HUES48 (cell line): ENCODE results near the gene EEIG2.
"Not testable (repeated sequence)": the region's sequence is repeated elsewhere in the genome, so short reads cannot be mapped to it uniquely, and the experiment has no call there.

Experiments used
- H3K27ac ChIP-seq: one replicate; pipeline ENCODE4 v1.7.0; 2013; ENCODE audit warnings: low read depth, low read length, inconsistent platforms
- H3K27me3 ChIP-seq: 2 replicates; pipeline ENCODE4 v1.6.1; 2013; ENCODE audit warnings: mild to moderate bottlenecking, low read length; ENCODE audit not compliant: control insufficient read depth, insufficient read depth
- H3K36me3 ChIP-seq: 2 replicates; pipeline ENCODE4 v1.6.1; 2013; ENCODE audit warnings: low read length; ENCODE audit not compliant: control insufficient read depth, insufficient read depth
- H3K4me1 ChIP-seq: 2 replicates; pipeline ENCODE4 v1.6.1; 2013; ENCODE audit warnings: mild to moderate bottlenecking, low read length; ENCODE audit not compliant: control insufficient read depth, insufficient read depth
- H3K4me3 ChIP-seq: 2 replicates; pipeline ENCODE4 v1.5.1; 2013; ENCODE audit warnings: mild to moderate bottlenecking, low read depth, low read length
- H3K9ac ChIP-seq: 2 replicates; pipeline ENCODE4 v1.6.1; 2013; ENCODE audit warnings: mild to moderate bottlenecking, low read depth, low read length, moderate library complexity
- H3K9me3 ChIP-seq: 2 replicates; pipeline ENCODE4 v1.6.1; 2013; ENCODE audit warnings: low read length; ENCODE audit not compliant: control insufficient read depth, insufficient read depth

The EEIG2 gene

GRCh38 chr1:108547493-108547892 lies 12.4 kb upstream of the EEIG2 start:
- not testable (repeated sequence) for H3K27me3 ChIP-seq, H3K9ac ChIP-seq, H3K4me3 ChIP-seq

GRCh38 chr1:108551137-108551862 lies 8.6 kb upstream of the EEIG2 start:
- Histone ChIP-seq H3K9me3 (no peaks in the 10 kb centered on the region), H3K4me3 (no peak overlapping the region), H3K4me1 (peaks cover 7% of the 10 kb centered on the region; the same call in 1 of the 2 replicates), H3K27me3 (no peaks in the 10 kb centered on the region), H3K36me3 (no peaks in the 10 kb centered on the region), H3K27ac (no peak overlapping the region), H3K9ac (no peak overlapping the region)

More at GRCh38 chr1:108547493-108547892, 12.4 kb upstream of the EEIG2 start:
- H3K4me1 ChIP-seq, H3K9me3 ChIP-seq, H3K27ac ChIP-seq, H3K36me3 ChIP-seq: not testable (repeated sequence)

- H3K9ac ChIP-seq, result no peak overlapping the region
- H3K27ac ChIP-seq, result no peak overlapping the region
- peaks cover 23% of the 10 kb centered on the region for H3K4me1 ChIP-seq
- no peaks in the 10 kb centered on the region for H3K36me3 ChIP-seq
- H3K9me3 ChIP-seq, result no peaks in the 10 kb centered on the region
- no peaks in the 10 kb centered on the region for H3K27me3 ChIP-seq
- no peak overlapping the region for H3K4me3 ChIP-seq
Measured at GRCh38 chr1:108553905-108554304, 6.0 kb upstream of the EEIG2 start.

- Histone ChIP-seq H3K27ac (no peak overlapping the region), H3K4me3 (no peak overlapping the region), H3K36me3 (no peaks in the 10 kb centered on the region), H3K27me3 (no peaks in the 10 kb centered on the region), H3K9ac (no peak overlapping the region), H3K4me1 (peaks cover 22% of the 10 kb centered on the region), H3K9me3 (no peaks in the 10 kb centered on the region)
Measured at GRCh38 chr1:108554682-108555427, 5.0 kb upstream of the EEIG2 start.

- no peaks in the 10 kb centered on the region for H3K27me3 ChIP-seq
- H3K36me3 ChIP-seq, result no peaks in the 10 kb centered on the region
- H3K27ac ChIP-seq, result no peak overlapping the region
- H3K4me3 ChIP-seq, result no peak overlapping the region
- H3K9ac ChIP-seq, result no peak overlapping the region
- H3K4me1 ChIP-seq, result peaks cover 26% of the 10 kb centered on the region
- H3K9me3 ChIP-seq, result no peaks in the 10 kb centered on the region
Measured at GRCh38 chr1:108556066-108556465, 3.8 kb upstream of the EEIG2 start.

GRCh38 chr1:108556499-108556898 lies 3.4 kb upstream of the EEIG2 start:
- Histone ChIP-seq H3K9me3 (no peaks in the 10 kb centered on the region), H3K4me1 (peaks cover 30% of the 10 kb centered on the region), H3K9ac (no peak overlapping the region), H3K36me3 (no peaks in the 10 kb centered on the region), H3K4me3 (no peak overlapping the region), H3K27me3 (no peaks in the 10 kb centered on the region), H3K27ac (no peak overlapping the region)

GRCh38 chr1:108557296-108557695 lies 2.6 kb upstream of the EEIG2 start:
- Histone ChIP-seq H3K4me3 (no peak overlapping the region), H3K9ac (no peak overlapping the region), H3K4me1 (peaks cover 32% of the 10 kb centered on the region), H3K27me3 (no peaks in the 10 kb centered on the region), H3K36me3 (no peaks in the 10 kb centered on the region), H3K9me3 (no peaks in the 10 kb centered on the region), H3K27ac (no peak overlapping the region)

GRCh38 chr1:108560189-108560873 lies 431 bp downstream of the EEIG2 start:
- Histone ChIP-seq H3K27ac (peak overlapping the region; percentile 37), H3K9me3 (no peaks in the 10 kb centered on the region)

GRCh38 chr1:108560874-108561459 lies 1.1 kb downstream of the EEIG2 start:
- Histone ChIP-seq H3K4me1 (peaks cover 40% of the 10 kb centered on the region), H3K9ac (no peak overlapping the region), H3K4me3 (peak overlapping the region; percentile 86), H3K27ac (peak overlapping the region; percentile 37), H3K36me3 (no peaks in the 10 kb centered on the region), H3K27me3 (no peaks in the 10 kb centered on the region), H3K9me3 (no peaks in the 10 kb centered on the region)

More at GRCh38 chr1:108560189-108560873, 431 bp downstream of the EEIG2 start:
- Histone ChIP-seq H3K9ac (peak overlapping the region; percentile 37; the same call in 1 of the 2 replicates), H3K4me3 (peak overlapping the region; percentile 86), H3K27me3 (no peaks in the 10 kb centered on the region), H3K36me3 (no peaks in the 10 kb centered on the region), H3K4me1 (peaks cover 40% of the 10 kb centered on the region)

GRCh38 chr1:108561689-108562326 lies 1.9 kb downstream of the EEIG2 start:
- Histone ChIP-seq H3K27me3 (no peaks in the 10 kb centered on the region), H3K9me3 (no peaks in the 10 kb centered on the region), H3K9ac (no peak overlapping the region), H3K27ac (no peak overlapping the region), H3K36me3 (no peaks in the 10 kb centered on the region), H3K4me3 (peak overlapping the region; percentile 86; the same call in 1 of the 2 replicates), H3K4me1 (peaks cover 40% of the 10 kb centered on the region)
